Measurements from ENCODE around the gene FNIP1.

- TF ChIP-seq, protein P1, sequence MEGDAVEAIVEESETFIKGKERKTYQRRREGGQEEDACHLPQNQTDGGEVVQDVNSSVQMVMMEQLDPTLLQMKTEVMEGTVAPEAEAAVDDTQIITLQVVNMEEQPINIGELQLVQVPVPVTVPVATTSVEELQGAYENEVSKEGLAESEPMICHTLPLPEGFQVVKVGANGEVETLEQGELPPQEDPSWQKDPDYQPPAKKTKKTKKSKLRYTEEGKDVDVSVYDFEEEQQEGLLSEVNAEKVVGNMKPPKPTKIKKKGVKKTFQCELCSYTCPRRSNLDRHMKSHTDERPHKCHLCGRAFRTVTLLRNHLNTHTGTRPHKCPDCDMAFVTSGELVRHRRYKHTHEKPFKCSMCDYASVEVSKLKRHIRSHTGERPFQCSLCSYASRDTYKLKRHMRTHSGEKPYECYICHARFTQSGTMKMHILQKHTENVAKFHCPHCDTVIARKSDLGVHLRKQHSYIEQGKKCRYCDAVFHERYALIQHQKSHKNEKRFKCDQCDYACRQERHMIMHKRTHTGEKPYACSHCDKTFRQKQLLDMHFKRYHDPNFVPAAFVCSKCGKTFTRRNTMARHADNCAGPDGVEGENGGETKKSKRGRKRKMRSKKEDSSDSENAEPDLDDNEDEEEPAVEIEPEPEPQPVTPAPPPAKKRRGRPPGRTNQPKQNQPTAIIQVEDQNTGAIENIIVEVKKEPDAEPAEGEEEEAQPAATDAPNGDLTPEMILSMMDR (IDR thresholded peaks at IDR 0.05; ENCODE audit: poor library complexity) = no peak
- TF ChIP-seq EZH2 (IDR thresholded peaks at IDR 0.05; ENCODE audit: borderline replicate concordance) (no peak), EZH2phosphoT487 (IDR thresholded peaks at IDR 0.05; ENCODE audit: low read depth, severe bottlenecking, unreplicated experiment) (no peak)
Observed at GRCh38 chr5:131709043-131709442, 87.8 kb downstream of the FNIP1 start.

All from hepatocyte (in vitro differentiated cells).